ENCODE measurements around the gene SPTLC1. TPM values are rescaled to one million over a fixed set of nuclear protein-coding genes. Genes with fewer than 3 reads are reported as not detected.

Gene SPTLC1
- total RNA-seq, 6 experiments from 2014 or later = 12.4 to 25.3 (median 19.3) TPM

DNA sequence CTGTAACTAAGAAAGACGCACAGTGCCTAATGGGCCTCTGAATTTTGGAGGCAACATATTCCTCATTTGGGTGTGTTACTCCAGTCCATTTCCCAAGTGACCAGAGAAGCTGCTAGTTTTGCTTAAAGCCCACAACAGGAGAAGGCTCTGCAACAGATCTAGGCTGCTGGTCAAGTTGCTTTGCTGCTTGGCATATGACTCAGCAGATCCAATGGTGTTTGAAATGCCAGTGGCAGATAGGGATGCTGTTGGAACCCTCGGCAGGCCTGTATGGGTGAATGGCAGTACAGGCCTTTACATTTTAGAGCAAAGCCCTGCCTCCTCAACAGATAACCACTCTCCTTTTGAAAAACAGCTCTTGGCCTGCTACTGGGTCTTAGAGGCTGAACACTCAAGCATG lies 129.0 kb downstream of the SPTLC1 start:
- ATAC-seq (no peak), DNase-seq (no peak)
- no peak for TF ChIP-seq POLR2A (IDR thresholded peaks at IDR 0.05)
- TF ChIP-seq, protein P1, sequence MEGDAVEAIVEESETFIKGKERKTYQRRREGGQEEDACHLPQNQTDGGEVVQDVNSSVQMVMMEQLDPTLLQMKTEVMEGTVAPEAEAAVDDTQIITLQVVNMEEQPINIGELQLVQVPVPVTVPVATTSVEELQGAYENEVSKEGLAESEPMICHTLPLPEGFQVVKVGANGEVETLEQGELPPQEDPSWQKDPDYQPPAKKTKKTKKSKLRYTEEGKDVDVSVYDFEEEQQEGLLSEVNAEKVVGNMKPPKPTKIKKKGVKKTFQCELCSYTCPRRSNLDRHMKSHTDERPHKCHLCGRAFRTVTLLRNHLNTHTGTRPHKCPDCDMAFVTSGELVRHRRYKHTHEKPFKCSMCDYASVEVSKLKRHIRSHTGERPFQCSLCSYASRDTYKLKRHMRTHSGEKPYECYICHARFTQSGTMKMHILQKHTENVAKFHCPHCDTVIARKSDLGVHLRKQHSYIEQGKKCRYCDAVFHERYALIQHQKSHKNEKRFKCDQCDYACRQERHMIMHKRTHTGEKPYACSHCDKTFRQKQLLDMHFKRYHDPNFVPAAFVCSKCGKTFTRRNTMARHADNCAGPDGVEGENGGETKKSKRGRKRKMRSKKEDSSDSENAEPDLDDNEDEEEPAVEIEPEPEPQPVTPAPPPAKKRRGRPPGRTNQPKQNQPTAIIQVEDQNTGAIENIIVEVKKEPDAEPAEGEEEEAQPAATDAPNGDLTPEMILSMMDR (IDR thresholded peaks at IDR 0.05) = no peak
- H3K9me3 ChIP-seq = no peaks in the 10 kb centered on the region
- H3K4me1 ChIP-seq = no peaks in the 10 kb centered on the region
- intact Hi-C loops (cut with DNase I) = no loop called here
- no peaks in the 10 kb centered on the region for H3K36me3 ChIP-seq
- no peak overlapping the region for H3K4me3 ChIP-seq
- no peaks in the 10 kb centered on the region for H3K27me3 ChIP-seq
- WGBS (ENCODE audit: insufficient coverage, low coverage, low lambda C conversion rate, missing lambda C conversion rate) = 84% methylated on average over 2 of the region's 2 CpGs
- H3K27ac ChIP-seq = no peak overlapping the region

DNA sequence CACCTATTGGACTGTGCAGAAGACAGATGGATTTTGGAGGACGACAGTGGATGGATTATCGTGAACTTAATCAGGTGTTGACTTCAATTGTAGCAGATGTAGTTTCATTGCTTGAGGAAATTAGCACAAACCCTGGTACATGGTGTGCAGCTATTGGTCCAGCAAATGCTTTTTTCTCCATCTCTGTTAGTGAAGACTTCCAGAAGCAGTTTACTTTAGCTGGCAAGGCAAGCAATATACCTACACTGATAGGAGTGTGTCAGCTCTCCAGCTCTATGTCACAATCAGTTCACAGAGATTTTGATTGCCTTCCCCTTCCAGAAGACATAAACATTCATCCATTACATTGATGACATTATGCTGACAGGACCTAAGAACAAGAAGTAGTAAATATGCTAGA lies 129.5 kb downstream of the SPTLC1 start:
- no peaks in the 10 kb centered on the region for H3K9me3 ChIP-seq
- WGBS (ENCODE audit: insufficient coverage, low coverage, low lambda C conversion rate, missing lambda C conversion rate) = 71% methylated on average over 2 of the region's 2 CpGs

More for the DNA sequence above, 129.5 kb downstream of the SPTLC1 start:
- DNase-seq (no peak), ATAC-seq (no peak)
- H3K27ac ChIP-seq = no peak overlapping the region
- intact Hi-C loops (cut with DNase I) = no loop called here
- H3K4me3 ChIP-seq = no peak overlapping the region
- TF ChIP-seq POLR2A (IDR thresholded peaks at IDR 0.05) = no peak
- TF ChIP-seq, protein P1 (IDR thresholded peaks at IDR 0.05) = no peak
- H3K27me3 ChIP-seq = no peaks in the 10 kb centered on the region
- H3K4me1 ChIP-seq = no peaks in the 10 kb centered on the region
- no peaks in the 10 kb centered on the region for H3K36me3 ChIP-seq

Small RNAs within 50 kb of the gene (small RNA-seq; reads per million reads assigned to genes)
- gene MTATP6P29 (0 reads per million in 2 experiments), gene MTND4LP7 (0 reads per million in 2 experiments)

Other genes starting within 250 kb of the SPTLC1 start
- gene ROR2, start 165.2 kb downstream of the SPTLC1 start, total RNA-seq = 1 to 10 TPM in 2 of 6 experiments, under 1 TPM in 3, not detected in 1; 0.12 to 1.2 (median 0.49) TPM
- gene IARS1, start 178.3 kb upstream of the SPTLC1 start, total RNA-seq = 10 to 100 TPM; 31.8 to 64.9 (median 40.6) TPM
- 10 to 100 TPM in 5 of 6 experiments, 1 to 10 TPM in 1; 8.9 to 25.9 (median 15.9) TPM for gene NOL8, start 209.9 kb upstream of the SPTLC1 start, total RNA-seq
- gene CENPP, start 210.5 kb upstream of the SPTLC1 start, total RNA-seq = 1 to 10 TPM; 1.0 to 3.7 (median 1.5) TPM